Neuronal stem cell (in vitro differentiated cells): ENCODE measurements around the gene C20orf144.

Experiments used
- DNase-seq: peaks from one replicate; pipeline ENCODE4 v3.0.0-alpha.2; 2013; ENCODE audit warnings: low spot score
- H2AFZ ChIP-seq: one replicate; pipeline ENCODE4 v1.6.1; 2013; ENCODE audit warnings: mild to moderate bottlenecking, low read length, inconsistent platforms
- H2AK5ac ChIP-seq: 2 replicates; pipeline ENCODE4 v1.6.1; 2013; ENCODE audit warnings: low read depth, mild to moderate bottlenecking, inconsistent platforms, low read length, moderate library complexity, mixed read lengths
- H2BK120ac ChIP-seq: 2 replicates; pipeline ENCODE4 v1.6.1; 2013; ENCODE audit warnings: low read depth, mild to moderate bottlenecking, inconsistent platforms, low read length, moderate library complexity, mixed read lengths
- H2BK12ac ChIP-seq: one replicate; pipeline ENCODE4 v1.6.1; 2013; ENCODE audit warnings: low read length, inconsistent platforms
- H2BK15ac ChIP-seq: 2 replicates; pipeline ENCODE4 v1.6.1; 2013; ENCODE audit warnings: mild to moderate bottlenecking, low read length, inconsistent platforms, mixed read lengths
- H2BK5ac ChIP-seq: one replicate; pipeline ENCODE4 v1.6.1; 2013; ENCODE audit warnings: inconsistent platforms, mild to moderate bottlenecking, low read length, moderate library complexity
- H3K14ac ChIP-seq: one replicate; pipeline ENCODE4 v1.6.1; 2013; ENCODE audit warnings: low read length, inconsistent platforms
- H3K18ac ChIP-seq: 2 replicates; pipeline ENCODE4 v1.6.1; 2013; ENCODE audit warnings: low read length, inconsistent platforms
- H3K23ac ChIP-seq: 2 replicates; pipeline ENCODE4 v1.6.1; 2013; ENCODE audit warnings: low read depth, mild to moderate bottlenecking, mixed read lengths, low read length, inconsistent platforms; ENCODE audit not compliant: poor library complexity
- H3K27ac ChIP-seq: replicated peaks from 3 replicates; pipeline ENCODE4 v1.5.1; 2013; ENCODE audit warnings: low read length, inconsistent platforms
- H3K27me3 ChIP-seq, 3 experiments: 2 replicates each; pipeline ENCODE4 v1.6.1; 2013; ENCODE audit warnings: low read length in 3 of 3, mild to moderate bottlenecking in 2 of 3, inconsistent platforms in 1 of 3, low read depth in 1 of 3, mixed read lengths in 1 of 3, moderate library complexity in 1 of 3; ENCODE audit not compliant: control insufficient read depth in 3 of 3, insufficient read depth in 3 of 3
- H3K36me3 ChIP-seq, 2 donors: replicated peaks in 1 of 2; 2 replicates each; pipeline ENCODE4 v1.6.1; 2013; ENCODE audit warnings: low read length in 2 of 2; ENCODE audit not compliant: control insufficient read depth in 2 of 2, insufficient read depth in 2 of 2
- H3K4ac ChIP-seq: 2 replicates; pipeline ENCODE4 v1.6.1; 2013; ENCODE audit warnings: inconsistent platforms, mild to moderate bottlenecking, low read length, moderate library complexity
- H3K4me1 ChIP-seq, 2 donors: 1 replicate in 1 of 2; 2 replicates in 1 of 2; pipeline ENCODE4 v1.6.1; 2013; ENCODE audit warnings: low read length in 2 of 2, low read depth in 1 of 2; ENCODE audit not compliant: control insufficient read depth in 2 of 2, insufficient read depth in 1 of 2
- H3K4me2 ChIP-seq: one replicate; pipeline ENCODE4 v1.6.1; 2013; ENCODE audit warnings: mild to moderate bottlenecking, low read length, inconsistent platforms; ENCODE audit not compliant: insufficient read depth, poor library complexity, severe bottlenecking
- H3K4me3 ChIP-seq, 2 donors: 2 replicates each; pipeline ENCODE4 v1.5.1; 2013; ENCODE audit warnings: low read length in 2 of 2, mild to moderate bottlenecking in 2 of 2, inconsistent platforms in 1 of 2, moderate library complexity in 1 of 2
- H3K79me1 ChIP-seq: one replicate; pipeline ENCODE4 v1.6.1; 2013; ENCODE audit warnings: low read depth, mild to moderate bottlenecking, inconsistent platforms, low read length, moderate library complexity
- H3K9ac ChIP-seq: one replicate; pipeline ENCODE4 v1.6.1; 2013; ENCODE audit warnings: mild to moderate bottlenecking, low read depth, low read length, inconsistent platforms; ENCODE audit not compliant: poor library complexity
- H3K9me3 ChIP-seq, 2 donors: replicated peaks in 1 of 2; 2 replicates each; pipeline versions ENCODE3 to v1.6.1; 2013; ENCODE audit warnings: low read length in 2 of 2, mild to moderate bottlenecking in 2 of 2, inconsistent platforms in 1 of 2, low read depth in 1 of 2, mixed read lengths in 1 of 2, moderate library complexity in 1 of 2; ENCODE audit not compliant: control insufficient read depth in 2 of 2, insufficient read depth in 1 of 2
- H4K8ac ChIP-seq: one replicate; pipeline ENCODE4 v1.6.1; 2013; ENCODE audit warnings: low read depth, mild to moderate bottlenecking, inconsistent platforms, low read length, moderate library complexity
- H4K91ac ChIP-seq: one replicate; pipeline ENCODE4 v1.6.1; 2013; ENCODE audit warnings: low read length, low read depth, mild to moderate bottlenecking, inconsistent platforms; ENCODE audit not compliant: poor library complexity
- WGBS, 2 donors: extraction: QIAGEN DNeasy Blood & Tissue Kit; methylation state at CpG; one replicate each; pipeline ENCODE4 v1.1.7; 2013; ENCODE audit warnings: missing lambda C conversion rate in 2 of 2, mixed read lengths in 1 of 2; ENCODE audit not compliant: insufficient read length in 2 of 2, insufficient replicate concordance in 1 of 2; ENCODE audit errors: extremely low coverage in 2 of 2; 5-methylcytosine and 5-hydroxymethylcytosine counted together

Gene C20orf144

GRCh38 chr20:33653218-33653899 lies 8.8 kb upstream of the C20orf144 start:
- DNase-seq = peak; percentile 53
- H3K27ac ChIP-seq = no peak overlapping the region
- H2AFZ ChIP-seq = peak overlapping the region; percentile 54
- peak overlapping the region; percentile 48 for H3K18ac ChIP-seq
- no peaks in the 10 kb centered on the region for H3K27me3 ChIP-seq
- H2BK120ac ChIP-seq = peak overlapping the region; percentile 14
- H3K4me1 ChIP-seq = peaks cover 0 to 5% of the 10 kb centered on the region in 2 donors
- H3K9me3 ChIP-seq = no peaks in the 10 kb centered on the region
- no peak overlapping the region for H2AK5ac ChIP-seq
- H3K4me2 ChIP-seq = no peak overlapping the region
- H3K36me3 ChIP-seq = peaks cover 6 to 10% of the 10 kb centered on the region in 2 donors
- H3K4ac ChIP-seq = no peak overlapping the region
- no peak overlapping the region for H3K4me3 ChIP-seq
- H2BK15ac ChIP-seq = no peak overlapping the region
- no CpG with 5 or more reads among the region's 16 CpGs for WGBS, 2 donors
- peak overlapping the region; percentile 11 for H3K23ac ChIP-seq
- no peak overlapping the region for H2BK5ac ChIP-seq
- no peak overlapping the region for H3K14ac ChIP-seq
- no peak overlapping the region for H2BK12ac ChIP-seq
- no peak overlapping the region for H4K8ac ChIP-seq
- H4K91ac ChIP-seq = no peak overlapping the region
- peaks cover 3% of the 10 kb centered on the region for H3K79me1 ChIP-seq
- no peak overlapping the region for H3K9ac ChIP-seq

GRCh38 chr20:33653900-33654596 lies 8.1 kb upstream of the C20orf144 start:
- Histone ChIP-seq H3K36me3 (peaks cover 4 to 12% of the 10 kb centered on the region in 2 donors), H3K14ac (no peak overlapping the region), H3K27ac (no peak overlapping the region), H2AFZ (no peak overlapping the region), H2BK5ac (no peak overlapping the region), H3K9ac (no peak overlapping the region), H3K4me2 (no peak overlapping the region), H2BK120ac (no peak overlapping the region), H3K79me1 (peaks cover 3% of the 10 kb centered on the region), H3K4me3 (no peak overlapping the region), H3K27me3 (no peaks in the 10 kb centered on the region), H3K4ac (no peak overlapping the region), H4K91ac (no peak overlapping the region), H3K4me1 (peaks cover 0 to 5% of the 10 kb centered on the region in 2 donors), H3K18ac (no peak overlapping the region), H3K9me3 (no peaks in the 10 kb centered on the region), H3K23ac (peak overlapping the region; percentile 11), H2AK5ac (no peak overlapping the region), H2BK12ac (no peak overlapping the region), H4K8ac (no peak overlapping the region), H2BK15ac (no peak overlapping the region)
- no CpG with 5 or more reads among the region's 11 CpGs for WGBS, 2 donors
- DNase-seq = no peak

GRCh38 chr20:33654680-33655161 lies 7.4 kb upstream of the C20orf144 start:
- WGBS, 2 donors = no CpG with 5 or more reads among the region's 14 CpGs
- H3K23ac ChIP-seq = peak overlapping the region; percentile 10

GRCh38 chr20:33655164-33655563 lies 7.0 kb upstream of the C20orf144 start:
- H3K14ac ChIP-seq = peak overlapping the region; percentile 6
- no peak for DNase-seq

More at GRCh38 chr20:33654680-33655161, 7.4 kb upstream of the C20orf144 start:
- Histone ChIP-seq H3K4ac (no peak overlapping the region), H2BK15ac (no peak overlapping the region), H2AK5ac (no peak overlapping the region), H3K9ac (no peak overlapping the region), H3K9me3 (no peaks in the 10 kb centered on the region), H3K4me2 (no peak overlapping the region), H3K79me1 (peaks cover 3% of the 10 kb centered on the region), H4K91ac (no peak overlapping the region), H2BK120ac (no peak overlapping the region), H2BK12ac (no peak overlapping the region), H3K27me3 (no peaks in the 10 kb centered on the region), H3K14ac (peak overlapping the region; percentile 6), H3K27ac (no peak overlapping the region), H3K4me1 (peaks cover 0 to 2% of the 10 kb centered on the region in 2 donors), H3K18ac (peak overlapping the region; percentile 20), H2BK5ac (no peak overlapping the region), H3K4me3 (no peak overlapping the region), H3K36me3 (peaks cover 4 to 14% of the 10 kb centered on the region in 2 donors), H4K8ac (no peak overlapping the region), H2AFZ (no peak overlapping the region)
- no peak for DNase-seq

More at GRCh38 chr20:33655164-33655563, 7.0 kb upstream of the C20orf144 start:
- no peak overlapping the region for H2BK5ac ChIP-seq
- no peak overlapping the region for H2BK15ac ChIP-seq
- no peak overlapping the region for H4K91ac ChIP-seq
- no peak overlapping the region for H2BK120ac ChIP-seq
- no peak overlapping the region for H2AK5ac ChIP-seq
- H3K27me3 ChIP-seq = no peaks in the 10 kb centered on the region
- H3K36me3 ChIP-seq = peaks cover 4 to 14% of the 10 kb centered on the region in 2 donors
- no peak overlapping the region for H3K4me2 ChIP-seq
- no peak overlapping the region for H3K4ac ChIP-seq
- H2AFZ ChIP-seq = no peak overlapping the region
- WGBS, 2 donors = no CpG with 5 or more reads among the region's 4 CpGs
- H3K9me3 ChIP-seq = no peaks in the 10 kb centered on the region
- H3K23ac ChIP-seq = peak overlapping the region; percentile 10
- peaks cover 3% of the 10 kb centered on the region for H3K79me1 ChIP-seq
- H3K9ac ChIP-seq = no peak overlapping the region
- peak overlapping the region; percentile 20 for H3K18ac ChIP-seq
- H3K4me3 ChIP-seq = no peak overlapping the region
- no peak overlapping the region for H3K27ac ChIP-seq
- no peak overlapping the region for H4K8ac ChIP-seq
- peaks cover 0 to 2% of the 10 kb centered on the region in 2 donors for H3K4me1 ChIP-seq
- no peak overlapping the region for H2BK12ac ChIP-seq
